NCI-H748 treated with DMSO at 0.1 percent for 48 hours (cell line): ENCODE results near the gene RPE65.
"Not testable (repeated sequence)": the region's sequence is repeated elsewhere in the genome, so short reads cannot be mapped to it uniquely, and the experiment has no call there.

ENCODE experiments used
- DNase-seq: peaks from one replicate; lab custom pipeline; 2025; lab: John Stamatoyannopoulos, UW

RPE65 gene

DNA sequence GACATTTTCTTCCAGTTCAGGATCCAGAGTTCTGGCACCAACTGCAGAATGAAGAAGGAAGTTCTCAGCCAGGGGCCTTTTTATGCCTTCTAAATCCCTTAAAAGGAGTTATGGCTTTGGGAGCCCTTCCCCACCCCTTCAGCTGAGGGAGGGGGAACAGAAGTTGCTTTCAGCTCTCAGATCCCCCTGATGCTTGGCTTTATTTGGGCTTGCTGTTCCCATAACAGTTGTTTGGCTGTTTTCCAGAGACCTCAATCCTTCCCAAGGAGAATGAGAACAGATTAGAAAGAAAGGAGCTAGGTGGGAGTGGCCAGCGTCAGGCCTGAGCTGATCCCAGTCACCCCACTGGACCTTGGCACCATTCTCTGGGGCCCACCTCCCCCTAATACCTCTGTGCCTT lies at the start of gene RPE65:
TSS of gene RPE65 (minus strand) at position 54 of the 400 bp plus-strand sequence. CDS start at position 5, 49 bp downstream.
- DNase-seq = no peak

DNA sequence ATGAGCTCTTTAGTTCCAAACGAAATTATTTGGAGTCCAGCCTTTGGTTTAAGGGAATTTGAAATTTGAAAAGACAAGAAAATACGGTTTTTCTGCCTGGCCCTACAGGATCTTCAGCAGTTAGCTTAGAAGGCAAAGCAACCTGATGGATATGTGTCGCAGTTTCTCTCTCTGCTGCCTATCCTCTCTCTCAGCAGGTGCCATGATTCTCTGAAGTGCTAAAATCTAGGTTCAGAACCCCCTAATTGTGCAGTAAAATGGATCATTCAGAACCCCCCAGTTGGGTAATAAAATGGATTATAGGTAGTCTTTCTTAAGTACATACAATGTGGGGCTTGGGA lies 47.6 kb upstream of the RPE65 start:
- DNase-seq = no peak

DNA sequence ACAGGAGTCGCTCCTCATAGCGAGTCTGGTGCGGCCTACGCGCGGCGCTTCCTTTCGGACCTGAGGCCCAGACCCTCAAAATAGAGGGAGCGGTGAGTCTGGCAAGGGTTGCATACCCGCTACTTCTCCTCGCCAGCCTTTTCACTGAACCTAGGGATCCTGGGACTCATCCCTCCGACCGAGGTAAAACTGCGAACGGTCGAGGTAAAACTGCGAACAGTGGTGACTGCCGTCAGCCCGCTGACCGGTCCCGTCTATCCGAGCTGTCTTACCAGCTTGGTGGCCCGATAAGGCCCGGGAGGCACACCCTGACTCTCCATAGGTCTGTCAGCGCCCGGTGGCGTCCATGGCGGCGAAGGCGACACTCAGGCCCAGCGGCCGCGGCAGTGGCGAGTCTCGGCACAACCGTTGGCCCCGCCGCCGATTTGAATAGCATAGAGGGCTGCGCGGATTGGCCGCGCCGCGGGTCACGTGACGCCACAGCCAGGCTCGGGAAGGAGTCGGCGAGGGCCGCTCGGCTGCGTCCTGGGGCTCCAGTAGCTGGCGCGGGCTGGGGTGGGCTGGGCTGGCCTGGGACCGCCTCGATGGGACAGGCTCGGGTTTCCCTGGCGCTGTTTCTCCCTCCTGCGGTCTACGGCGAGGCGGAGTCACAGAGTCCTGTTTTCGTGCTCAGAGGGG lies 47.1 kb upstream of the RPE65 start, which contains the start of gene DEPDC1:
TSS of gene DEPDC1 (minus strand) at position 403 of the 678 bp plus-strand sequence. CDS start at position 320, 83 bp downstream.
- peak; percentile 88 for DNase-seq

DNA sequence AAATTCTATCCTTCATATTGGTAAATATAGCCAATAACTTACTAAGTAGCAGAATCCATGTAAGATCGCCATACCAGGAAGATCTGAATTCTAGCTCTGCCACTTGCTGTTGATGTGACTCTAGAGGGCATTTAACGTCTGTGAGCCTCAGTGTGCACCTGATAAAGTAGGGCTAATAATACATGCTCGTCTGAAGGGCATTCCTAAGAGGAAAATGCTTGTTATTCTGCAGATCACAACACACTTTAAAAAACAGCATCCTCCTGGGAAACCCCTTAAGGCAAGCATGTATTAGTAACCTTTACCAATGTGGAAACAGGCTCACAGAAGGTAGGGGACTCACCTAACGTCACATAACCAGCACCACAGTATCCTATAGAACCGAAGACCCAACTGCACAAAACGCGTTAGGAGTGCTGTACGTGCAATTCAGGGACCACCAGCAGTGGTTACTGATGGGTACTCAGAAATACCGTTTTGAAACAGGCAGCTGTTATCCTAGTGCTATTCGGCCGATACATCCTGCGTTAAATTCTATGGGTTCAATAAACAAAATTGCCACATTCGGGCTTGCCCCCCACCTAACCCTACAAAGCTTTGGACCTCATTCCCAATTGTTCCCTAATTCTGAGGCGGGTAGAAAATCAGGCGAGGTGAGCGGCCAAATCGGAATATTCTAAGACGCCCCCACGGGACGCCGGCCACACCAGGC lies 46.4 kb upstream of the RPE65 start:
- DNase-seq = peak; percentile 52

DNA sequence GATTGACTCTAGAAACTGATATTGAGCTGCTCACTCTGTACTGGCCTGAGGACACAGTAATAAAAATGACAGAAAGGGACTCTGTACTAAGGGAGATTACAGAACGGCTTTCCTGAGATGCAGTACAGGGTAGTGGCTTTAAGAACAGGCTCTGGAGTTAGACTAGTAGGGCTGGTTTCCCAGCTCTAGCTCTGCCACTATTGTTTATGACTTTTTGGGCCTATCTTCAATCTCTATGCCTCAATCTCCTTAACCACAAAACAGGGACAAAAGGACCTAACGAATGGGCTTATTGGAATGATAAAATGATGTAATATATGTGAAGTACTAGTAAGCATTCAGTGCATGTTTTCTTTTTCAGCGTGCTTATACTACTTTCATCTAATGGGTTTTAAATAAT lies 45.8 kb upstream of the RPE65 start:
- DNase-seq = peak; percentile 57

DNA sequence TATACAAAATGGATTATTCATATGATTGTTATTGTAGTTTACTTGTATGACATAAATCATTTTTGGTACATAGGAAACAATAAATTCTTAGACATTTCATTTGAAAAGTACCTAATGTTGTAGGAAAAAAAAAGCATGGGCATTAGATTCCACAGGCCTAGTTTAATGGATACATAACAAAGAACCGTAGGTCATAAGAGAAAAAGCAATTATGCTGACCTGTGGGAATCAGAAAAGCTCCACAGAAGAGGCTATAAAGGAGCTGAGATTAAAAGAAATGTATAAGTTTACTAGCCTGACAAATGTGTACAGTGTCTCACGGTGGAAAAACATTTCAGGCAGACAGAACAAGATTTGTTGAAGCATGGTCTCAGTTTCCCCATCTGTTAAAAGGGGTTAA lies 43.4 kb upstream of the RPE65 start:
- DNase-seq = no peak

DNA sequence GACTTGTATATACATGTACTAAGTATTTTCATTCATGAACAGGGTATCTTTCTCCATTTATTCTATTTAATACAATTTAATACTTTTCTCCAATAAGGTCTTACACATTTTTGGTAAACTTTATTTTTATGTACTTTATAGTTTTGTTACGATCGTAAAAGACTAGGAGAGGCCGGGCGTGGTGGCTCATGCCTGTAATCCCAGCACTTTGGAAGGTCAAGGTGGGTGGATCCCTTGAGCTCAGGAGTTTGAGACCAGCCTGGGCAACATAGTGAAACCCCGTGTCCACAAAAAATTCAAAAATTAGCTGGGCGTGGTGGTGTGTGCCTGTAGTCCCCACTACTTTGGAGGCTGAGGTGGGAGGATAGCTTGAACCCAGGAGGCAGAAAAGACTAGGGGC lies 42.5 kb upstream of the RPE65 start:
- not testable (repeated sequence) for DNase-seq

DNA sequence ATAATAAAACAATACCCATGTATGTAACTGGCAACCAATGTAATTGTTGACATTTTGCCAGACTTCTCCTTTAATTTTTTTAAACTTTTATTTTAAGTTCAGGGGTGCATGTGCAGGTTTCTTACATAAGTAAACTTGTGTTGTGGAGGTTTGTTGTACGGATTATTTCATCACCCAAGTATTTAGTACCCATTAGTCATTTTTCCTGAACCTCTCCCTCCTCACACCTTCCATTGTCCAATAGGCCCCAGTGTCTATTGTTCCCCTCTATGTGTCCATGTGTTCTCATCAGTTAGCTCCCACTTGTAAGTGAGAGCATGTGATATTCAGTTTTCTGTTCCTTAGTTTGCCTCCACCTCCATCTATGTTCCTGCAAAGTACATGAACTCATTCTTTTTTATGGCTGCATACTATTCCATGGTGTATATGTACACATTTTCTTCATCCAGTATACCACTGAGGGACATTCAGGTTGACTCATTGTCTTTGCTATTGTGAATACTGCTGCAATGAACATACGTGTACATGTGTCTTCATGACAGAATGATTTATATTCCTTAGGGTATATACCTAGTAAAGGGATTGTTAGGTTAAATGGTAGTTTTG lies 40.4 kb upstream of the RPE65 start:
- no peak for DNase-seq

DNA sequence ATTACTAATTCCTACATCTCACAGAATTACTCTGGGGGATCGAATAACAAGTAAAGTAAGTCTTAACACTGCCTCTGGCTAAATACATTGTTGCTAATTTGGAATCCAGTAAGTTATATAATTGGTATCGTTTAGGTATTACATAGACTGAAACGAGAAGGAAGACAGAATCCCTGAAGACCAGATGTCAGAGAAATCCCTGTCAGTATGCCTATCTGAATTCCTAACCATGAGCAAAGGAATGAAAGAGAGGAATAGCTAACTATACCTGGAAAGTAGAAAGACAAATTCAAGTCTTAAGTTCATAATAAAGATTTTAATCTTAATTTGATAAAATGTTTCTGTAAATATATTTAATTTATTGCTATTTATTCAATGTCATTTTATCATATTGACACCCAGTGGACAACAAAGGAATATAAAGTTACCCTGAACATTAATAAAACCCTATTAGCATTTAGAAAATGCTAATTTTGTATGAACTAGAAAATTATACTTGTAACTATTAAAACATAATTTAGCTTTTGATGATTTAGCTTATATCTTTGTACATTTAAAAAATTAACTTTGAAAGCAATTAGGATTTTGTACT lies 35.8 kb upstream of the RPE65 start:
- DNase-seq = no peak

DNA sequence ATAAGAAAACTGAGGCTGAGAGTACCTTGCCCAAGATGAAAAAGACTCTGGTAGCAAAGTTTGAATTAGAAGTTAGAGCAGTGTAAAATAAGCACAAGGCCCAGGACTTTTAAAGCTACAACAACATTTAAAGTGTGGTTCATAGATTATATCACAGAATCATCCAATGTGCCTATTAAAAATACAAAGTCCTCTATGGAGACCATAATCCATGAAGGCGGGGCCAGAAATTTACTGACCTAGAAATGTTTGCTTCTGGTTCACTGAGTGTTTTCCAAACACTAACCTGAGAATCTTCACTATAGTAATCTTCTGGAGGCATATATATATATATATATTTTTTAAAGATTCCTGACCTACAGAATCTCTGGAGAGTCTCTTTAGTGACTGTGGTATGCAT lies 34.9 kb upstream of the RPE65 start:
- no peak for DNase-seq

DNA sequence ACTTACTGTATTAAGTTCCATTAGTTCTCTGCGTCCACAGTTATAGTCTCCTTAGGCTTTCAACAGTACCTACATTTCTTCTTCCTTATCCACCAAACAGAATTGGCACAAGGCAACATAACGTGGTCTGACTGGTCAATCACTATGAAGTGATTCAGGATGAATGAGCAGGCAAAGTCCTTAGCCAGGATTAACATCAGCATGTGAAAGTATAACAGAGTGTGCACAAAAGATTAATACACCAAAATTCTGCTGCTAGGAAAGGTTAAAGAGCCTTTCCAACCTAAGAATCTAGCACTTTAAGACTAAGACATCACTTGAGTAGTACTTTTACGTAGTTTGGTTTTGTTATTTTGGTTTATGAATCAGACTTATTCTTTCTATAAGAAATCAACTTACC lies 31.3 kb upstream of the RPE65 start:
- no peak for DNase-seq

DNA sequence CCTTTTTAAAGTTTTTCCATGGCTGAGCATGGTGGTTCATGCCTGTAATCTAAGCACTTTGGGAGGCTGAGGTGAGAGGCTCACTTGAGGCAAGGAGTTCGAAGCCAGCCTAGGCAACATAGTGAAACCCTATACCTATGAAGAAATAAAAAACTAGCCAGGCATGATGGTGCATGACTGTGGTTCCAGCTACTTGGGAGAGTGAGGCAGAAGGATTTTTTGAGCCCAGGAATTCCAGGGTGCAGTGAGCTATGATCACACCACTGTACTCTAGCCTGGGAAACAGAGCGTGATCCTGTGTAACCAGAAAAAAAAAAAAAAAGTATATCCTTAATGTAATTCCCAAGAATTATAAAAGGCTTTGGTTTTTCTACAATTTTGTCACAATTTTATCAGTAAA lies 29.7 kb upstream of the RPE65 start:
- no peak for DNase-seq

DNA sequence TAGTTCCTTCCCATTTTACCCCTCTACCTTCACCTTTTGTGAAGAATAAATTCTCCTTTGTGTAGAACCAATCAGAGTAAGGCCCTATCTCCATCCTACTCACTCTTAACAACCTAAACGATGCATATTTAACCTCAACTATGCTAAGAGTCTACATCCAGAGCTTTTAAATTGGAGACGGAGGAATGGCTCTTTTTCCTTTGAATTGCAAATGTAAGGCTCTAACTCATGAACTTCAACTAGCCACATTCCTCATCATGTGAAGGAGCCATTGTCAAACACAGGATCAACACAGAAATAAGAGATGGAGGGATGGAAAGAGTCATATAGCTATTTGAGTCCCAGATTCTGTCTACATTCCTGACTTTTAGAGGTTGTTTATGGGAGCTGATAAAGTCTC lies 28.9 kb upstream of the RPE65 start:
- DNase-seq = no peak

DNA sequence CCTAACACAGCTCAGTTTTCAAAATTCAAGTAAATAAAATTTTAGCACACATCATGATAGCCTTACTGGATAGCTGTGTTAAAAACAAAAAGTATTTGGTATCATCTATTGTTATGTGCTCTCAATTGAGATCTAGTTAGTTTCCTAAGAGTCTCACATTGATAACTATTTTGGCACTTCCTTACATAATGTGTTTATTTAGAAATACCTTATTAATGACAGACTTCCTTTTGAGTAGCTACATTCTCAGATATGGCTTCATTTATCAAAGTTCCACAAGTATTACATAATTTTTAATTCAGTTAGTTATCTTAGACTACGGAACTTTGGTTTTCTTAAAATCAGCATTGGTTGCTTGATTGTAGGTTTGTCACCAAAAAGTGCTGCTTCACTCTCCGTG lies 26.9 kb upstream of the RPE65 start:
- DNase-seq = not testable (repeated sequence)

DNA sequence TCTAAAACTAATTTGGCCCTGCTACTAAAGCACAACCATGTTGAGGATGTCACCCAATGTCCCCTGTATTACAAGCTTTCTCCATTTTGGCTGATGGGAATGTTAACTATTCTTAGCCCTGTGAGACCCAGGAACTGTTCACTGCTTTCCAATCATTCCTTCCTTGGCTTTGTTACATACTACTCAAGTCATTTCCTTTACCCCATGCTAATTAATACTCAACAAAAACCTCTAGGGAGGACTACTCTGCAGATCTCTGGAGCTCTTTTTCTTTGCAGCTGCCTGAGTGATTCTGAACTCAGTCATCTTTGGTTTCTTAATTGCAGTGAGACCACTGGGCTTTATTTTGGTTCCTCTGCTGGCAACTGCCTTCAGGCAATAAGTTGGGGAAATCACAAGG lies 23.3 kb upstream of the RPE65 start:
- no peak for DNase-seq

DNA sequence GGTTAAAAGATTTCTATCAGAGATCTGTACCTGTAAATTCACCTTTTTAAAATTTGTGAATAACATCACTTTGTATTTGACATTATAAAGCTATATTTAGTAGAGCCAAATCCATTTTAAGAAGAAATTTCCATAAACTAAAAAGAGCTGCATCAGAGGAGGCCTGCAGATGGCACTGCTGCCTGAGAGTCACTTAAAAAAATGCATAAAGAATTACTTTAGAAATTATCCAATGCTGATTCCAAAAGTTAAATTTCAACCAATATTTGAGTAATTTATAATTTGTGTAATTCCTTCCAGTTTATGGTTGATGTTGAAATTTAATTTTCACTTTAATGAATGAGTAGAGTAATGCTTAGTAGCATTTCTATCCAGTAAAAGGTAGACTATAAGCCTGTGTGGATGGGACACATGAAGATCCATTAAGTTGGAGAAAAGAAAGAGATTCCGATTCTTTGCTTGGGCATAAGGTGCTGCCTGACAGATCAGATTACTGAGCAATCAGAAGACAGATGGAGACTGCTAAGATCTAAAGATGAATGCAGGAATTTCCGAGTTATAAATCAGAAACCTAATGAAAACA lies 20.7 kb upstream of the RPE65 start:
- no peak for DNase-seq

DNA sequence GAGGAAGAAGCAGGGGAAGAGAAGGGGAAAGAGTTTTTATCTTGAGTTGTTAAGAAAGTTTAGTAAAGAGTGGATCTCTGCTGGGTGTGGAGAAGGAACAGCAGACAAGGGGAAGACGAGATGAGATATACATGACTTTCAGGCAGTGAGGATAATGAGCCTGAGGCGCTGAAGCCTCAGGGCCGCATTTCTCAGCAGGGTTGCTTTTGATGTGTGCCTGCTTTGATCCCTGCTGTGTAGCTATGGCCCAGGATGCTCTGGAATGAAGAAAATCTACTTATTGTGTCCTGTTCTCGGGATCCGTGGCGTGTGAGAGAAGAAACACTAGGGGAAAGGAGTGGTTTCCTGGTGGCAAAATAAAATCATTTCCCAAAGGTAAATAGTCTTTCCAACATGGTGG lies 15.1 kb upstream of the RPE65 start:
- no peak for DNase-seq

DNA sequence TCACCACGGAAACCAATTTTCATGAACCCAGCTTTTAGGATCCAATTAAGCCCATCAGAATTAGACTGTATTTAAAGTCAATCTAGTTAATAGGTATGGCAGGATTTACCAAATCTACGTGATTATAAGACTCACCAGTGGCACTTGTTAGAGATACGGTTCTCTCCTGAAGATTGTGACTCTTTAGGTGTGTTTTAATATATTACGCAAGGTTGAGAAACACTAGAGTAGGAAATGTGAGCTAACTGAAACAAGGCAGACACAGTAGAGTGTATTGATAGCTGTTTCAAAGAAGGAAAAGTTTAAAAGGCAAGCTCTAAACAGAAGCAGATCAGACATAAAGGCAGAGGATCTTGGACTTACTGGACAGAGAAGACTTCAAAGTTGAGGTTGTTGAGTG lies 11.2 kb upstream of the RPE65 start:
- DNase-seq = no peak

DNA sequence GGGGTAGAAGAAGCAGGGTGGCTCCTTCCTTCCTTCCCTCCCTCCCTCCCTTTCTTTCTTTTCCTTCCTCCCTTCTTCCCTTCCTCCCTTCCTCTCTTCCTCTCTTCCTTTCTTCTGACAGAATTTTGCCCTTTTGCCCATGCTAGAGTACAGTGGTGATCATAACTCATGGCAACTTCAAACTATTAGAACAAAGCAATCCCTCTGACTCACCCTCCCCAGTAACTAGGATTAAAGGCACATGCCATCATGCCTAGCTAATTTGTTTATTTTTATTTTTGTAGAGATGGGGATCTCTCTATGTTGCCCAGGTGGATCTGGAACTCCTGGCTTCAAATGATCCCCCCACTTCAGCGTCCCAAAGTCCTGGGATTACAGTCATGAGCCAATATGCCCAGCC lies 10.0 kb upstream of the RPE65 start:
- DNase-seq = no peak

DNA sequence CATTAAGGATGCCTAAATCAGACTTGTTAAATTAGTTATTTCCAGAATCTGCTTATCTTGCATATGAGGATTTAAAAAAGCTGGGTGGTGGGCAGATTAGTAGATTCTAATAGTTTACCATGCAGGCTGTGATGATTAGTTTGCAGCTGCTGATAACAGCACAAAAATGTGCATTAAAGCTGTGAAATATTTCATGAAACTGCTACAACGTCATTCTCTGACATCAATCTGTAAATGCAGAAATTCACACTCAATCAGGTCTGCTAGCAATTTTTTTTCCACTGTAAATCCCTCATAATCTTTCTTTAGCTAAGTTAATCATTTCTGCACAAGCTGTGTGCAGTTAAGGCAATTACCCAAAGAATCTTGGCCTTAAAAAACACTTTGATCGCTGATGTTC lies 9.3 kb upstream of the RPE65 start:
- DNase-seq = no peak

DNA sequence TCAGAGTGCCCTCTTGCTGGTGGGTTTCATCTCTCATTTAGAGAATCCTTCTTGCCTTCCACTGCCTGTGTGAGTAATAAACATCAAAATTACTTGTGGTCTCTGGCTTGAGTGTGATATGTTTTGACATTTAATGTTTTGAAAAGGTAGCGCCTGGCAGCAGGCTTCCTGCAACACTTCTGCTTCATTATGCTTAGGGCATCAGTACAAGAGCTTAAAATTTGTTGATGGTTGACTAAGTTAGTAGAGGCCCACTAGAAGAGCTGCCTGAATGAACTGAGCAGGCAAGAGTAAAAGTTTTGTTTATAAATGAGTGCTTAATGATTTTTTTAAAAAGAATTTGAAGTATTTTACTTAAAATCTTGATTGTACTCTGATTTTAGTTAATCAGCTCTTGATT lies 6.4 kb upstream of the RPE65 start:
- no peak for DNase-seq

DNA sequence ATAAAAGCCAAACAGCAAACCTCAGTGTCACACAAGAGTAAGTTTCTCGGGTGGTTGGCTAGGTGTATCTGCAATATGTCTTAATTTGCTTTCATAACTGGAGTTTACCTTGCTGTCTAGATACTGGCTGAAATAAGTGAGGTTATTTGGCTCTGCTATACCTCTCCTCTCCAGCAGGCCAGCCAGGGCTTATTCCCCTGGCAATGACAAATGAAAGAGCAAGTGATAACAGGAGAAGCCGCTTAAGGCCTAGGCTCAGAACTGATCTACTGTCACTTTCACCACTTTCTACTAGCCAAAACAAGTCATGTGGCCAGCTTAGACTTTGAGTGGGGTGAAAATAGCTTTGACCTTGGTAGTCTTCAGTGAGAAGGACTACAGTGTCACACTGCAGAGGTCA lies 4.8 kb upstream of the RPE65 start:
- DNase-seq = no peak
